GM23248 (cell line): ENCODE results near the gene MXRA8. TPM values are rescaled to one million over a fixed set of nuclear protein-coding genes. Genes with fewer than 3 reads are reported as not detected.

Experiments
- DNase-seq: peaks from one replicate; pipeline ENCODE4 v3.0.0-alpha.2; 2015
- H2AFZ ChIP-seq: fragments of 200-600 bp; sonication (generic); 2 replicates; pipeline ENCODE4 v1.6.1; 2016; ENCODE audit warnings: antibody characterized with exemption
- H3F3A ChIP-seq: fragments of 200-600 bp; sonication (generic); 2 replicates; pipeline ENCODE4 v1.6.1; 2016; ENCODE audit warnings: mild to moderate bottlenecking, antibody characterized with exemption, mixed run types; ENCODE audit not compliant: insufficient read depth
- H3K27ac ChIP-seq: fragments of 200-600 bp; sonication (generic); 2 replicates; pipeline ENCODE4 v1.5.1; 2016; ENCODE audit warnings: mild to moderate bottlenecking
- H3K27me3 ChIP-seq: fragments of 200-600 bp; sonication (generic); replicated peaks from 2 replicates; pipeline ENCODE4 v1.6.1; 2016; ENCODE audit warnings: mild to moderate bottlenecking; ENCODE audit not compliant: insufficient read depth
- H3K36me3 ChIP-seq: fragments of 200-600 bp; sonication (generic); 2 replicates; pipeline ENCODE4 v1.6.1; 2016; ENCODE audit warnings: low read depth, mild to moderate bottlenecking
- H3K4me1 ChIP-seq: fragments of 200-600 bp; sonication (generic); 2 replicates; pipeline ENCODE4 v1.6.1; 2016; ENCODE audit warnings: mild to moderate bottlenecking; ENCODE audit not compliant: insufficient read depth
- H3K4me2 ChIP-seq: fragments of 200-600 bp; sonication (generic); one replicate; pipeline ENCODE4 v1.6.1; 2016; ENCODE audit warnings: mild to moderate bottlenecking; ENCODE audit not compliant: unreplicated experiment
- H3K4me3 ChIP-seq: fragments of 200-600 bp; sonication (generic); 2 replicates; pipeline ENCODE4 v1.5.1; 2016; ENCODE audit warnings: mild to moderate bottlenecking
- H3K79me2 ChIP-seq: fragments of 200-600 bp; sonication (generic); 2 replicates; pipeline ENCODE4 v1.6.1; 2016; ENCODE audit warnings: mild to moderate bottlenecking; ENCODE audit not compliant: insufficient read depth
- H3K9ac ChIP-seq: fragments of 200-600 bp; sonication (generic); 2 replicates; pipeline ENCODE4 v1.6.1; 2016; ENCODE audit warnings: mild to moderate bottlenecking
- H3K9me2 ChIP-seq: fragments of 200-600 bp; sonication (generic); 2 replicates; pipeline ENCODE4 v1.6.1; 2016; ENCODE audit warnings: mixed run types, mild to moderate bottlenecking, moderate library complexity; ENCODE audit not compliant: insufficient read depth
- H3K9me3 ChIP-seq: fragments of 200-600 bp; sonication (generic); one replicate; pipeline ENCODE4 v1.6.1; 2017; ENCODE audit warnings: low read depth
- H4K20me1 ChIP-seq: fragments of 200-600 bp; sonication (generic); 2 replicates; pipeline ENCODE4 v1.6.0; 2016; ENCODE audit not compliant: insufficient read depth
- EZH2 ChIP-seq: fragments of 200-600 bp; sonication (generic); IDR thresholded peaks from 2 replicates; pipeline ENCODE4 v1.6.1; 2018; ENCODE audit warnings: antibody characterized with exemption, mild to moderate bottlenecking; ENCODE audit not compliant: insufficient read depth, poor library complexity, severe bottlenecking
- EZH2phosphoT487 ChIP-seq: fragments of 200-600 bp; sonication (generic); IDR thresholded peaks from 2 replicates; pipeline ENCODE4 v1.6.1; 2018; ENCODE audit warnings: antibody characterized with exemption, moderate library complexity, mild to moderate bottlenecking, low read depth; ENCODE audit not compliant: insufficient read depth
- WGBS, 2 experiments: methylation state at CpG; one replicate each; pipeline ENCODE4 v1.1.6; 2015 to 2017; ENCODE audit warnings: low lambda C conversion rate in 2 of 2, low coverage in 1 of 2; ENCODE audit errors: missing lambda C conversion rate in 2 of 2; 5-methylcytosine and 5-hydroxymethylcytosine counted together
- in situ Hi-C: fragments of 300-500 bp; cut with MboI; formaldehyde crosslinking; loops from 2 replicates; pipeline ENCODE4 v1.15.0; 2020
- polyA plus RNA-seq: library from polyadenylated mRNA; unstranded; fragments of >200 nt; fragmentation: Nextera tagmentation; extraction: Ambion mirVana; gene quantifications from 2 replicates; pipeline ENCODE4 v1.2.1, GENCODE V29; 2016
- total RNA-seq: library from RNA; depleted of rRNA; stranded (reverse); fragments of >200 nt; shearing (Covaris generic); gene quantifications from 2 replicates; pipeline ENCODE4 v1.2.3, GENCODE V29; 2014

The MXRA8 gene
- total and polyA plus RNA-seq, 2 experiments from 2014 or later: 584 to 1,228 TPM

GRCh38 chr1:1335283-1335682 lies 23.1 kb downstream of the MXRA8 start:
- Histone ChIP-seq H3K4me2 (no peak overlapping the region), H4K20me1 (no peaks in the 10 kb centered on the region), H3K36me3 (no peaks in the 10 kb centered on the region; the same call in 1 of the 2 replicates), H3K9me3 (no peaks in the 10 kb centered on the region), H3F3A (no peaks in the 10 kb centered on the region), H3K9ac (no peak overlapping the region), H3K79me2 (no peaks in the 10 kb centered on the region), H3K9me2 (no peaks in the 10 kb centered on the region), H3K4me3 (no peak overlapping the region), H3K4me1 (peaks cover 12% of the 10 kb centered on the region), H3K27me3 (no peaks in the 10 kb centered on the region), H2AFZ (no peak overlapping the region), H3K27ac (no peak overlapping the region)
- in situ Hi-C loops: no loop called here
- TF ChIP-seq EZH2phosphoT487: no peak
- TF ChIP-seq EZH2: no peak
- DNase-seq: no peak
- 85 to 87% methylated on average over 15 to 16 of the region's 16 CpGs for WGBS, 2 experiments

- no peaks in the 10 kb centered on the region for H3K9me3 ChIP-seq
- H3K4me3 ChIP-seq: no peak overlapping the region
- no peak overlapping the region for H3K9ac ChIP-seq
- no peak overlapping the region for H3K27ac ChIP-seq
- no peaks in the 10 kb centered on the region for H3K79me2 ChIP-seq
- H3K4me1 ChIP-seq: peaks cover 12% of the 10 kb centered on the region
- no peaks in the 10 kb centered on the region for H3K27me3 ChIP-seq
- TF ChIP-seq EZH2 (no peak), EZH2phosphoT487 (no peak)
- no peaks in the 10 kb centered on the region; the same call in 1 of the 2 replicates for H3K36me3 ChIP-seq
- no peak for DNase-seq
- no peaks in the 10 kb centered on the region for H3K9me2 ChIP-seq
- H2AFZ ChIP-seq: no peak overlapping the region
- in situ Hi-C loops: no loop called here
- no peaks in the 10 kb centered on the region for H3F3A ChIP-seq
- H4K20me1 ChIP-seq: no peaks in the 10 kb centered on the region
- WGBS, 2 experiments: 82 to 93% methylated on average over 8 to 11 of the region's 11 CpGs
- no peak overlapping the region for H3K4me2 ChIP-seq
Measured at GRCh38 chr1:1334835-1335234, 23.5 kb downstream of the MXRA8 start.

GRCh38 chr1:1333551-1334241 lies 24.7 kb downstream of the MXRA8 start:
- H3K9ac ChIP-seq: no peak overlapping the region
- H3F3A ChIP-seq: no peaks in the 10 kb centered on the region
- TF ChIP-seq EZH2phosphoT487 (no peak), EZH2 (no peak)
- no peak overlapping the region for H3K4me2 ChIP-seq
- 60 to 61% methylated on average over 34 to 35 of the region's 36 CpGs for WGBS, 2 experiments
- no peaks in the 10 kb centered on the region for H3K9me2 ChIP-seq
- H3K4me3 ChIP-seq: no peak overlapping the region
- H2AFZ ChIP-seq: no peak overlapping the region
- H3K27me3 ChIP-seq: no peaks in the 10 kb centered on the region
- H3K36me3 ChIP-seq: no peaks in the 10 kb centered on the region; the same call in 1 of the 2 replicates
- in situ Hi-C loops: no loop called here
- H3K79me2 ChIP-seq: no peaks in the 10 kb centered on the region
- DNase-seq: peak; percentile 47
- H3K27ac ChIP-seq: no peak overlapping the region
- H4K20me1 ChIP-seq: no peaks in the 10 kb centered on the region
- no peaks in the 10 kb centered on the region for H3K9me3 ChIP-seq
- H3K4me1 ChIP-seq: peaks cover 12% of the 10 kb centered on the region

GRCh38 chr1:1332774-1333480 lies 25.4 kb downstream of the MXRA8 start:
- WGBS, 2 experiments: 75 to 80% methylated on average over 33 to 36 of the region's 48 CpGs
- Histone ChIP-seq H3K4me3 (no peak overlapping the region), H3K9me3 (no peaks in the 10 kb centered on the region), H2AFZ (no peak overlapping the region), H3K9me2 (no peaks in the 10 kb centered on the region), H3K4me1 (peaks cover 12% of the 10 kb centered on the region), H3K27me3 (no peaks in the 10 kb centered on the region), H3K79me2 (no peaks in the 10 kb centered on the region), H3K4me2 (no peak overlapping the region), H3K27ac (no peak overlapping the region), H3K9ac (no peak overlapping the region), H3K36me3 (no peaks in the 10 kb centered on the region; the same call in 1 of the 2 replicates), H3F3A (no peaks in the 10 kb centered on the region), H4K20me1 (no peaks in the 10 kb centered on the region)
- TF ChIP-seq EZH2: no peak
- TF ChIP-seq EZH2phosphoT487: no peak
- DNase-seq: no peak
- in situ Hi-C loops: no loop called here
